Fibroblast of peridontal ligament (primary cell): ENCODE results near the gene DYSF.
"Not testable (repeated sequence)": the region's sequence is repeated elsewhere in the genome, so short reads cannot be mapped to it uniquely, and the experiment has no call there.

Experiments
- DNase-seq: peaks from one replicate; pipeline ENCODE4 v3.0.0-alpha.2; 2010; ENCODE audit errors: extremely low read depth

DYSF gene

DNA sequence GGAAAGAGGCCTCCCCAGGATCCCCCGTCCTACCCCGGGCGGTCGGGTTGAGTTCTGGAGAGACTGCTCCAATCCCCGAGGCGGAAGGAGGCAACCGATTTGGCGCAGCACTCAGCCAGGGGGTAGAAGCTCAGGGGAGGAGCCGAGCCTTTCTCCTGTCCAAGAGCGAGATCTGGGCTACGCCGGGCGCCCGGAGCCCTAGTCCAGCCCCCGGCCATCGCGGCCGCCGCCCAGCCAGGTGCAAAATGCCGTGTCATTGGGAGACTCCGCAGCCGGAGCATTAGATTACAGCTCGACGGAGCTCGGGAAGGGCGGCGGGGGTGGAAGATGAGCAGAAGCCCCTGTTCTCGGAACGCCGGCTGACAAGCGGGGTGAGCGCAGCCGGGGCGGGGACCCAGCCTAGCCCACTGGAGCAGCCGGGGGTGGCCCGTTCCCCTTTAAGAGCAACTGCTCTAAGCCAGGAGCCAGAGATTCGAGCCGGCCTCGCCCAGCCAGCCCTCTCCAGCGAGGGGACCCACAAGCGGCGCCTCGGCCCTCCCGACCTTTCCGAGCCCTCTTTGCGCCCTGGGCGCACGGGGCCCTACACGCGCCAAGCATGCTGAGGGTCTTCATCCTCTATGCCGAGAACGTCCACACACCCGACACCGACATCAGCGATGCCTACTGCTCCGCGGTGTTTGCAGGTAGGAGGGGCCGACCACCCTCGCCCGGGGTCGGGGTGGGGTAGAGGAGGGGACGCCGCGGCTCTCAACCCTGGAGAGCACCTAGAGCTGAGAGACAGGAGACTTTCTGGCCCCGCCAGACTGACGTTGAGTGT lies at the start of gene DYSF:
Gene DYSF, plus strand, starts transcription at position 158 of the 817 bp plus-strand sequence.
- no peak for DNase-seq

- no peak for DNase-seq
Observed at GRCh38 chr2:71409611-71410010, 43.8 kb upstream of the DYSF start.

DNA sequence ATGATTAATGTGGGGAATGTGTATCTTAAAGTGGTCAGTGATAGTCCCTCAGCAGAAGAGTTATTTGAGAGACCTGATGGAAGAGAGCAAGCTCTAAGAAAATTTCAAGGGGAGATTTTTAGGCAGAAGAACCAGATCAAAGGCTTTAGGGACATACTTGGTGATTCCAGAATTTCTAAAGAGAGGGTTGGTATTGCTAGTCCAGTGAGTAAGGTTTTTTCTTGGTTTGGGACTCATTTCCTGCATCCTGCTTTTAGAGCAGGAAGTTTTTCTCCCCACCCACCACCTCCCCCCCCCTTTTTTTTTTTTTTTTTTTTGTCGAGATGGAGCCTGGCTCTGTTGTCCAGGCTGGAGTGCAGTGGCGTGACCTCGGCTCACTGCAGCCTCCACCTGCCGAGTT lies 42.7 kb upstream of the DYSF start:
- DNase-seq = no peak

DNA sequence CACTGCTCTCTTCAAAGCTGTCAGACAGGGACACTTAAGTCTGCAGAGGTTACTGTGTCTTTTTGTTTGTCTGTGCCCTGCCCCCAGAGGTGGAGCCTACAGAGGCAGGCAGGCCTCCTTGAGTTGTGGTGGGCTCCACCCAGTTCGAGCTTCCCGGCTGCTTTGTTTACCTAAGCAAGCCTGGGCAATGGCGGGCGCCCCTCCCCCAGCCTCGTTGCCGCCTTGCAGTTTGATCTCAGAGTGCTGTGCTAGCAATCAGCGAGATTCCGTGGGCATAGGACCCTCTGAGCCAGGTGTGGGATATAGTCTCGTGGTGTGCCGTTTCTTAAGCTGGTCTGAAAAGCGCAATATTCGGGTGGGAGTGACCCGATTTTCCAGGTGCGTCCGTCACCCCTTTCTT lies 36.5 kb upstream of the DYSF start:
- not testable (repeated sequence) for DNase-seq

DNA sequence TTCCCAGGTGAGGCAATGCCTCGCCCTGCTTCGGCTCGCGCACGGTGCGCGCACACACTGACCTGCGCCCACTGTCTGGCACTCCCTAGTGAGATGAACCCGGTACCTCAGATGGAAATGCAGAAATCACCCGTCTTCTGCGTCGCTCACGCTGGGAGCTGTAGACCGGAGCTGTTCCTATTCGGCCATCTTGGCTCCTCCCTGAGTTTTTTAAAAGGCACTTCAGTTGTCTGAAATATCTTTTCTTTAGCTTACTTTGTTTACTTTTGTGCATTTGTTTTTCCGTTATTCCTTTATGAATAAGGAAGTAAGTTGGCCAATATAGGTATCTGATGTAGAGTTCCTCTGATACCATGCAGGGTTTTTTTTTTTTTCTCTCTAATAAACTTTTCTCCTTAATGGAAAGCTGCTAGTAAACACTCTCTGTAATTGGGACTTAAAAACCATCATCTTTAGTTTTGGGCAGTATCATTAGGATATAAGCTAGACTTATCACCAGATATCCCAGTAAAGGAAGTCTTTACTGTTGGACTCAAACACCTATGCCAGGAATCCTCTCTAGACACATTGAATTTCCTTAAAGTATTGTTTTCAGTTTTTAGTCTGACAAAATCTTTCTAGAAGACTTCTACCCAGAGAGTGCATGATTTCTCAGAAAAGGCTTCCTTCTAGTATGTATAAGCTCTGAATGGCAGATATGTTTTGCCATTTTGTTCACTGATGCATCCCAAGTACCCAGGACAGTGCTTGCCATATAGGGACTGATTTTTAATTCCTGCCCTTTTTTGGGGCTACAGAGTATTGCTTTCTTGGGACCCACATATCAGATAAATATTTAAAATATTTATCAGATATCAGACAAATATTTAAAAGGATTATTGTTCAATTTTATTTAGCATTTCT lies 35.8 kb upstream of the DYSF start:
- DNase-seq = no peak

- no peak for DNase-seq
Observed at GRCh38 chr2:71419145-71419544, 34.2 kb upstream of the DYSF start.

- DNase-seq = no peak
Observed at GRCh38 chr2:71419976-71420375, 33.4 kb upstream of the DYSF start.

DNA sequence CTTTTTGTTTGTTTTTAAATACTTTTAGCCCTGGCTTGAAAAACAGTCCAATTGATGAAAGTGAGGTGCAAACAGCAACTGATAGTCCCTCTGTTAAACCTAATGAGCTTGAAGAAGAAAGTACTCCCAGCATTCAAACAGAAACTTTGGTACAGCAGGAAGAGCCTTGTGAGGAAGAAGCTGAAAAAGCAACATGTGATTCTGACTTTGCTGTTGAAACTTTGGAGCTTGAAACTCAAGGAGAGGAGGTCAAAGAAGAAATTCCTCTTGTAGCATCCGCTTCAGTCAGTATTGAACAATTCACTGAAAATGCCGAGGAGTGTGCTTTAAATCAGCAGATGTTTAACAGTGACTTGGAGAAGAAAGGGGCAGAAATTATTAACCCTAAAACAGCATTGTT lies 30.6 kb upstream of the DYSF start:
- no peak for DNase-seq

DNA sequence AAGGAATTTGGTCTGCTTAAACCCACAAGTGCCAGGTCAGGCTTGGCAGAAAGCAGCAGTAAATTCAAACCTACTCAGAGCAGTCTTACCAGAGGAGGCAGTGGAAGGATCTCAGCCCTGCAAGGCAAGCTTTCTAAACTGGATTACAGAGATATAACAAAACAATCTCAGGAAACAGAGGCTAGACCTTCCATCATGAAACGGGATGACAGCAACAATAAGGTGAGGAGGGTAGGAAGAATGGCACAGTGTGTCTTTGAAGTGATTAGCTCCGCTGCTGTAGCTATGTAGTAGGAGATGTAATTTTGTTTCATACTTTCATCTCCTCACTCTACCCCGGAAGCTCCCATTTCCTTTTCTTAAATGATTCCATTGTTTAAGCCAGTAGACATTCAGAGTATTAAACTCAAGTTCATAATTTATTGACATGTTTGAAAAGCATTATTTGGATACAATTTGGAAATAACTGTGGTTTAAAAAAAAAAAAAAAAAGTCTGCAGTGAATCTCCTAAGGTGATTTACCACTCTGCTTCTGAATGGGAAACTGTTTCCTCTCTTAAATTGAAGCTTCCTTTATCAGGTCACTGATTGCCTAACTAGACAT lies 29.4 kb upstream of the DYSF start:
- no peak for DNase-seq

DNA sequence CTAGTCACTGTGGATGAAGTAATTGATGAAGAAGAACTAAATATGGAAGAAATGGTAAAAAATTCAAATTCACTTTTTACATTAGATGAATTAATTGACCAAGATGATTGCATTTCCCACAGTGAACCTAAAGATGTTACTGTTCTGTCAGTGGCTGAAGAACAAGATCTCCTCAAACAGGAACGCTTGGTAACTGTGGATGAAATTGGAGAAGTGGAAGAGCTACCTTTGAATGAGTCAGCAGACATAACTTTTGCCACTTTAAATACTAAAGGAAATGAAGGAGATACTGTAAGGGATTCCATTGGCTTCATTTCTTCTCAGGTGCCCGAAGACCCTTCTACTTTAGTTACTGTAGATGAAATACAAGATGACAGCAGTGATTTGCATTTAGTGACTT lies 26.6 kb upstream of the DYSF start:
- DNase-seq = no peak

GRCh38 chr2:71428472-71429383 lies 24.6 kb upstream of the DYSF start:
- no peak for DNase-seq

DNA sequence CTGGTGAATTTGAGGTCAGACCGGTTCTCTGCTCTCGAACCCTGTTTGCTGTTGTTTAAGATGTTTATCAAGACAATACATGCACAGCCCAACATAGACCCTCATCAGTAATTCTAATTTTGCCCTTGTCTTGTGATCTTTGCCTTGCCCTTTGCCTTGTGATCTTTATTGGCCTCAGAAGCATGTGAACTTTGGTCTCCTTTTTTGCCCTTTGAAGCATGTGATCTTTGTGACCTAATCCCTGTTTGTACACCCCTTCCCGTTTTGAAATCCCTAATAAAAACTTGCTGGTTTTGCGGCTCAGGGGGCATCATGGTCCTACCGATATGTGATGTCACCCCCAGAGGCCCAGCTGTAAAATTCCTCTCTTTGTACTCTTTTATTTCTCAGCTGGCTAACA lies 8.2 kb upstream of the DYSF start:
- DNase-seq = not testable (repeated sequence)

DNA sequence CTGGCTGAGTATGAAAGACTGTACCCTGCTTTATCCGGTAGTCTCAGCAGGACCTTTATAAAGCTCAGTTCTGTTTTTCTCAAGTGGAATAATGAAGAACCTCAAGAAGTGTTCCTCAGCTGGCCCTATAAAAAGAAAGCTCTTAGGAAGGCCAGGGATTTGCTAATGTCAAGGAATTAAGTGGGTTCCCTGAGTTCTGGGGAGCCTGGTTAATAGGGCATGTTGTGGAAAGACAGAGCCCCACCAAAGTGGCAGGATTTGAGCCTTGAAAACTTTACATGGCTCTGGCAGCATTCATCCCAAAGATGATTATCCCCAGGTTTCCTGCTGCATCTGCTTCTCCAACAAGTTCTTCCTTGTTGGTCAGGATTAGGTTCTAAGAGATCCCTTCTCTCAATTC lies 6.9 kb upstream of the DYSF start:
- DNase-seq = no peak

- no peak for DNase-seq
Observed at GRCh38 chr2:71449343-71449742, 4.0 kb upstream of the DYSF start.

GRCh38 chr2:71451705-71452104 lies 1.7 kb upstream of the DYSF start:
- no peak for DNase-seq

DNA sequence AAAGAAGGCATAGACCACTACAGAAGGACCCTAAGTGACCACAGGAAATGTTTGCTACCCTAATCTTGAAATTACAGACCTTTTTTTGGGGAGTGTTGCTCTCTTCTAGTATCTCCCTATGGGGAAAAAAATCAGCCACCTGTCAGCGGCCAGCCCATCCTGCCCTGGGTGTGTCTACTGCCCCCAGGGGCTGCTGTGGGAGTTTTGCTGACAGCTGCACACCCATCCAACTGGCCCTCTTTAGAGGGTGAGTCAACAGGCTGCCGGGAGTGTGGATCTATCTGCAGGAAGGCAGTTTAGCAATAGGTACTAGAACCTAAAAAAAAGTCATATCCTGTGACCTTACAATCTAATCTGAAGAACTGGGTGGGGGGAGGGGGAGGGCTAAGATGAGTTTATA lies 796 bp upstream of the DYSF start:
- DNase-seq = no peak

DNA sequence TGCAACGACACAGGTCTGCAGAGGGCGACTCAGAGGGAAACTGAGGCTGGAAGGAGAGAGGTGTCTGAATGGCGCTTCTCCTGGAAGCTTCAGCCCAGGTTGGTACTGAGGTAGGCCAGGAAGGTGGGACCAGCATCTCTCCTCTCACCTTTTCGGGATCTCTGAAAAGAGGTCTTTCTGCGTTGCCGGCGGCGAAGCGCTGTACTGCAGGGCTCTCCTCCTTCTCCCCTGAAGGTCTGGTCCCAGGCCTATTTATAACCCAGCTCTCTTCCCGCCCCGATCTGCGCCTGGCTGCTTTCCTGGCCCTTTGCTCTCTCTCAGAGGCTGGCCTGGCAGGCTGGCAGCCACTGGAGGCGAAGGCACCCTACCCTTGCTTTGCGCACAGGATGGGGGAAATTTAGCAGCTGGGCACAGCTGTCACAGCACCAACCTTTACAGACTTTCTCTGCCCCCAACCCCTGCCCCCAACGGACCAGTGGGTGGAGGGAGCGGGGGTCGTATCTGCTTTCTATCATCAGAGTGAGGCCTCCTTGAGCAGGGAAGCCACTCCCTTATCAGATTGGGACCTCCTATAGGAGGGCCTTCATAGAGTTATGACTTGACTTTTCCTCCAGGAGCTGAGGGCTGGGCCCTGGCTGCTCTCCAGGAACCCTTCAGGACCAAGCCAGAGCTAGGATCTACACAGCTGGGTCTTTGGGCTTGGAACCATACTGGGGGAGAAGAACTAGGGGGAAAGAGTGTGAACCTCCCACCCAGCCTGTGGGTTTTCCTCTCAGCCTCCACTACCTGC lies 1.1 kb downstream of the DYSF start:
- no peak for DNase-seq

- DNase-seq = no peak
Observed at GRCh38 chr2:71455011-71455740, 1.8 kb downstream of the DYSF start.

DNA sequence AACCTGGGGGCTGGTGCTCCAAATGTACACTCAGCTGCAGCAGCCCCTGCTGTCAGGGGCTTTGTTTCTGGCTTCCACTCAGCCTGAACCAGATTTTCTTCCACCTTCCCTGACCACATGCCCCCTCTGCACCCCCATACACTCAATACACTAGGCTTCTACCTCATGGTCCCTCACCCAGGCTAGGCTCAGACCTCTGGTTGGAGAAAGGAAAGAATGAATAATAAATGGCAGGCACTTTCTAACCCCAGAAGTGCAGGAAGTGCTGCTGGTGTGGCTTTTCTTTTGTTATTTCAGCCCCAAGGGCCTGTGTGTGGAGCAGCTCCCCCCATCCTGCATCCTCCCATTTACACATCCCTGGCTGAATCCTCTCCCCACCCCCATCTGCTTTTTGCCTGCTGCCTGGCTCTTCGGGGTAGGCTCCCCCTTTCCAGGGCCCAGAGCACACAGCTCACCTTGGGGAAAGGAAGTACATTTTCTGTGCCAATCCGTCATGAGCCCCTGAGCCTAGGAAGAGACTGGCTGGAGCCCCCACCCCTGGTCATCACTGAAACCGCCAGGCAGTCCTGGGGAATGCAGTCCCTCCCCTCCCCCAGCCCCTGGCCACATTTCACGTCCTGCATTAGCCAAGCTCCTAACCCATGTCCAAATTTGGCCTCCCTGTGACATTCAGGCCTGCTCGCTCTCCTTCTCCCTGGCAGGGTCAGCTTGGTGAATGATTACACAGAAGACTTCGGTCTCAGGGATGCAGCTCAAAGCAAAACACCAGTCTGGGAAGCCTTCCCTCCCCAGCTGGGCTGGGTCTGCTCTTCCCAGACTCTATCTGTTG lies 2.6 kb downstream of the DYSF start:
- no peak for DNase-seq
